GM12878 (cell line): ENCODE results near the gene FIGLA. TPM values are rescaled to one million over a fixed set of nuclear protein-coding genes. Genes with fewer than 3 reads are reported as not detected.

ENCODE experiments used
- ATAC-seq: fragments of 200-7000 bp; cut with Tn5 transposase; 3 replicates; pipeline ENCODE4 v1.9.1; 2020; ENCODE audit warnings: mild to moderate bottlenecking, moderate library complexity
- BruUV-seq: library from RNA; stranded (reverse); fragments of 400-500 nt; replicated peaks from 2 replicates; lab custom pipeline; 2021; lab: Mats Ljungman, UMichigan
- CTCF ChIA-PET: fragments of 300-600 bp; sonication (Branson Sonifier 250); formaldehyde crosslinking; extraction: SDS; loops from one replicate; lab custom pipeline; 2021; ENCODE audit warnings: inconsistent platforms; lab: Yijun Ruan, JAX
- POLR2A ChIA-PET: fragments of 350-600 bp; formaldehyde crosslinking; extraction: SDS; loops from one replicate; lab custom pipeline; 2021; ENCODE audit warnings: inconsistent platforms; lab: Charles Lee
- RAD21 ChIA-PET: fragments of 300-600 bp; sonication (Branson Sonifier 250); formaldehyde crosslinking; loops from one replicate; lab custom pipeline; 2023; ENCODE audit warnings: antibody characterized with exemption; ENCODE audit not compliant: unreplicated experiment; lab: Charles Lee
- SMC1A ChIA-PET: fragments of 300-600 bp; sonication (Branson Sonifier 250); formaldehyde crosslinking; loops from one replicate; lab custom pipeline; 2023; ENCODE audit not compliant: unreplicated experiment, uncharacterized antibody; lab: Charles Lee
- DNase-seq: peaks from one replicate; pipeline ENCODE4 v3.0.0-alpha.2; 2011; ENCODE audit warnings: low read depth, low spot score
- FAIRE-seq: peaks from 3 replicates; lab custom pipeline; 2011; peaks lifted over from hg19 to GRCh38; lab: Jason Lieb, UNC
- H2AFZ ChIP-seq: 2 replicates; pipeline ENCODE4 v1.6.0; 2011; ENCODE audit warnings: low read depth, low read length, control low read depth; ENCODE audit not compliant: control insufficient read depth
- H3K27ac ChIP-seq: 2 replicates; pipeline ENCODE4 v1.5.1; 2011; ENCODE audit warnings: control low read depth; ENCODE audit not compliant: control insufficient read depth, insufficient read depth
- H3K27me3 ChIP-seq, 2 experiments: replicated peaks in 1 of 2; 2 replicates each; pipeline versions ENCODE4 v1.6.0 to v1.6.1; 2011; ENCODE audit warnings: low read length in 1 of 2; ENCODE audit not compliant: control insufficient read depth in 2 of 2, insufficient read depth in 2 of 2
- H3K36me3 ChIP-seq, 2 experiments: 2 replicates each; pipeline ENCODE4 v1.5.1; 2011; ENCODE audit warnings: low read length in 1 of 2; ENCODE audit not compliant: control insufficient read depth in 2 of 2, insufficient read depth in 2 of 2
- H3K4me1 ChIP-seq: 2 replicates; pipeline ENCODE4 v1.6.1; 2011; ENCODE audit warnings: mild to moderate bottlenecking, low read length, moderate library complexity, mixed read lengths; ENCODE audit not compliant: control insufficient read depth, insufficient read depth
- H3K4me2 ChIP-seq: 2 replicates; pipeline ENCODE4 v1.6.0; 2011; ENCODE audit warnings: control low read depth; ENCODE audit not compliant: control insufficient read depth, insufficient read depth
- H3K4me3 ChIP-seq: fragments of 200-600 bp; sonication (generic); 2 replicates; pipeline ENCODE4 v1.5.1; 2016
- H3K79me2 ChIP-seq: 2 replicates; pipeline ENCODE4 v1.6.0; 2011; ENCODE audit warnings: low read length; ENCODE audit not compliant: control insufficient read depth, insufficient read depth
- H3K9ac ChIP-seq: 2 replicates; pipeline ENCODE4 v1.8.0; 2011; ENCODE audit warnings: low read length, control low read depth, mixed read lengths; ENCODE audit not compliant: control insufficient read depth, insufficient read depth
- H3K9me3 ChIP-seq: replicated peaks from 3 replicates; pipeline ENCODE4 v1.5.1; 2011; ENCODE audit warnings: mild to moderate bottlenecking, low read length; ENCODE audit not compliant: control insufficient read depth, insufficient read depth
- H4K20me1 ChIP-seq: 2 replicates; pipeline ENCODE4 v1.6.0; 2011; ENCODE audit not compliant: control insufficient read depth, insufficient read depth
- BCL11A ChIP-seq: IDR thresholded peaks from 2 replicates; pipeline ENCODE4 v1.6.1; 2011; ENCODE audit warnings: low read depth, low read length
- IRF3 ChIP-seq: fragments of 450-650 bp; IDR thresholded peaks from 2 replicates; pipeline ENCODE4 v1.6.1; 2014; ENCODE audit warnings: mild to moderate bottlenecking
- KAT2A ChIP-seq: conservative IDR thresholded peaks from 2 replicates; pipeline ENCODE4 v1.6.1; 2011; ENCODE audit warnings: low read depth, low read length; ENCODE audit not compliant: control insufficient read depth
- NFXL1 ChIP-seq: fragments of 450-650 bp; IDR thresholded peaks from 2 replicates; pipeline ENCODE4 v1.6.1; 2017; ENCODE audit warnings: antibody characterized with exemption, mild to moderate bottlenecking, borderline replicate concordance
- NKRF ChIP-seq: fragments of 450-650 bp; conservative IDR thresholded peaks from 2 replicates; pipeline ENCODE4 v1.6.1; 2017; ENCODE audit warnings: mild to moderate bottlenecking, moderate library complexity
- RBBP5 ChIP-seq: fragments of 200-600 bp; sonication (generic); conservative IDR thresholded peaks from 2 replicates; pipeline ENCODE4 v1.6.1; 2016
- RFX5 ChIP-seq: IDR thresholded peaks from 2 replicates; pipeline ENCODE4 v1.6.1; 2011; ENCODE audit warnings: low read depth, low read length, improper control_type of control experiment
- WGBS: methylation state at CpG from one replicate; pipeline ENCODE4 v1.1.6; 2016; ENCODE audit warnings: low lambda C conversion rate; ENCODE audit not compliant: insufficient replicate concordance, insufficient coverage; ENCODE audit errors: missing lambda C conversion rate; 5-methylcytosine and 5-hydroxymethylcytosine counted together
- in situ Hi-C: fragments of 300-500 bp; cut with MboI; formaldehyde crosslinking; loops from 9 replicates; pipeline ENCODE4 v1.14.3; 2018; ENCODE audit warnings: mixed read lengths
- intact Hi-C: fragments of 100-400 bp; cut with micrococcal nuclease; formaldehyde crosslinking; loops from one replicate; pipeline ENCODE4 v1.14.2; 2022; ENCODE audit not compliant: unreplicated experiment
- polyA plus RNA-seq, 11 experiments: library from polyadenylated mRNA; depleted of rRNA in 4 of 11; unstranded in 6 of 11; stranded (reverse) in 5 of 11; fragments of >200 nt; fragmentation: Nextera tagmentation in 4 of 11; fragmentation: Illumina TruSeq in 1 of 11; extraction: Ambion mirVana in 4 of 11; extraction: Trizol in 1 of 11; gene quantifications; 1 replicate in 1 of 11; 2 replicates in 10 of 11; pipeline versions ENCODE4 v1.2.1 to v1.2.3, GENCODE V29; 2011 to 2016; ENCODE audit warnings: inconsistent platforms in 2 of 11, missing spikeins in 2 of 11, low read depth in 1 of 11
- total RNA-seq, 4 experiments: library from RNA; depleted of rRNA in 3 of 4; stranded (reverse); fragments of >200 nt in 3 of 4; fragmentation: Illumina TruSeq in 1 of 4; extraction: Trizol in 1 of 4; gene quantifications; 2 replicates each; pipeline versions ENCODE4 v1.2.1 to v1.2.3, GENCODE V29; 2013 to 2021

FIGLA gene
- total and polyA plus RNA-seq, 10 of the 15 experiments (the other 5 are each of a cell fraction or from before 2014, with no cell fraction given) = not detected

- TF ChIP-seq BCL11A (no peak), RFX5 (no peak), KAT2A (no peak), IRF3 (no peak), RBBP5 (no peak), NKRF (no peak)
Observed at GRCh38 chr2:70832386-70832785, 41.9 kb upstream of the FIGLA start (continued).

GRCh38 chr2:70831861-70832260 is 41.4 kb upstream of the FIGLA start:
- ChIA-PET SMC1A (interaction anchor here (0.6 kb wide), 1 partner anchor 30 kb away, joined by 3 read pairs; no protein-coding TSS in a partner anchor), RAD21 (no interaction called here), CTCF (interaction anchor here (1.6 kb wide), 1 partner anchor 11 kb away, joined by 3 read pairs; no protein-coding TSS in a partner anchor), POLR2A (no interaction called here)
- Histone ChIP-seq H2AFZ (no peak overlapping the region), H4K20me1 (no peaks in the 10 kb centered on the region), H3K4me3 (no peak overlapping the region), H3K27me3 (peaks cover 2 to 5% of the 10 kb centered on the region in 2 experiments), H3K9ac (no peak overlapping the region), H3K4me2 (no peak overlapping the region), H3K9me3 (no peaks in the 10 kb centered on the region), H3K4me1 (no peaks in the 10 kb centered on the region), H3K27ac (no peak overlapping the region), H3K36me3 (no peaks in the 10 kb centered on the region), H3K79me2 (no peaks in the 10 kb centered on the region)
- ATAC-seq (no peak), FAIRE-seq (no peak), DNase-seq (no peak)
- no TSS peak for BruUV-seq
- in situ Hi-C loops = no loop called here
- intact Hi-C loops = no loop called here
- 30% methylated on average over 6 of the region's 6 CpGs for WGBS
- TF ChIP-seq NFXL1 = no peak
